ENCODE data around the gene TIGAR.

TIGAR gene

GRCh38 chr12:4378772-4379171, 57.8 kb downstream of the TIGAR start:
- DNase-seq (ENCODE audit: low read depth): no peak

GRCh38 chr12:4379405-4379804, 58.4 kb downstream of the TIGAR start, which contains the start of gene FGF23:
Gene FGF23 (minus strand): TSS chr12:4379712. CDS start chr12:4379582, 130 bp downstream.
- DNase-seq (ENCODE audit: low read depth): no peak

GRCh38 chr12:4380332-4380731, 59.3 kb downstream of the TIGAR start:
- no peak for DNase-seq (ENCODE audit: low read depth)

DNA sequence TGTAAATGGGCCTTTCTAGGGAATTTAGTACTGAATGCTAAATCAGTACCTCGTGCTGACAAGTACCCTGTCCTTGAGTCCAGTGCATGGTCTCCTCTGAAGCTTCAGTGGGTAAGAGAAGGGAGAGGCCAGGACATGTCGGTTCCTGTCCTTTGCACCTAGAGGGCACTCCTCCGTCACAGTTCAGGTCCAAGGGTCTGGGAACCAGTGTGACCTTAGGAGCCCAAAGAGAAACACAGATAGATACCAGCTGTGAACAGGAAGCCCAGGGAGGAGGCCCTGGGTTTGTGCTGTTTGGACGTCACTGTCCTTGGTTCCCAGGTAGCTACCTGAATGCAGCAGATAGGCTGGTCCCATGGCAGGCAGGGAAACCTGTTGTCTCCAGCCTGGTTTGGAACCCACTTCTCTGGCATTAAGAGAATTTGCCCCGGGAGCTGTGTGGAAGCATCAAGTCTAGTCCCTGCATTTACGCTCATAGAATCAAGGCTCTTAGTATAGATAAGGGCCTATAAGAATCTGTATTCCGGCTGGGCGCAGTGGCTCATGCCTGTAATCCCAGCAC, 62.4 kb downstream of the TIGAR start:
- DNase-seq (ENCODE audit: low read depth): no peak

DNA sequence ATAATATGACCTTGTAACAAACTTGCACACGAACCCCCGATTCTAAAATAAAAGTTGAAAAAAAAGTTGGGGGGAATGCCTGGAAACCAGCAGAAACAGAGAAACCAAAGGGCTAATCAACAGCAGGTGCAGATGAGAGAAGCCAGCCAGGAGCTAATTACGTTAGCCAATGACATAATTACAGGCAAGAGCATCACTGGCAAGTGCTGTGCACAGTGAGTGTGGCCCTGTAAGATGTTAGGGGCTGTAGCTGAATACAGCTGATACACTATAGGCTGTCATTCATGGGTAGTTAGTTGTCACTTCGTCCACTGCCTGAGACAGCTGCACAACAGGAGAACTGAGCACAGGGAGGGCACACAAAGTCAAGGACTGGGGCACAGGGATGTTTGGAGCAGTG, 65.8 kb downstream of the TIGAR start:
- no peak for DNase-seq (ENCODE audit: low read depth)

DNA sequence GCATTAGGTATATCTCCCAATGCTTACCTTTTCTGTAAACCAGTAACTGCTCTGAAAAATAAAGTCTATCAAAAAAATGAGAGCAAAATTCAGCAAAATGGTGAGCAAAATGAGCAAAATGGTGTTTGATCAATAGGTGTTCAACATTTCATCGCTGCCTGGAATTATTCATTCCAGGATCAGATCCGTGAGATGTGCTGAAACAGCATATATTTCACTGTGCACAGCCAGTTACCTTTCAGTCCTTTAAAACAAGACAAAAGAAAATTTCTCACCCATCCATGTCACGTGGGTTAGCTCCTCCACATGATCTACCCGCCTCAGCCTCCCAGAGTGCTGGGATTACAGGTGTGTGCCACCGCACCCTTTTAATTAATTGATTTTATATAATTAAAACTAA, 66.6 kb downstream of the TIGAR start:
- DNase-seq (ENCODE audit: low read depth): no peak

- no peak for DNase-seq (ENCODE audit: low read depth)
These were observed 67.0 kb downstream of the TIGAR start for GRCh38 chr12:4388032-4388431.

GRCh38 chr12:4388662-4389061, 67.6 kb downstream of the TIGAR start:
- DNase-seq (ENCODE audit: low read depth): no peak

DNA sequence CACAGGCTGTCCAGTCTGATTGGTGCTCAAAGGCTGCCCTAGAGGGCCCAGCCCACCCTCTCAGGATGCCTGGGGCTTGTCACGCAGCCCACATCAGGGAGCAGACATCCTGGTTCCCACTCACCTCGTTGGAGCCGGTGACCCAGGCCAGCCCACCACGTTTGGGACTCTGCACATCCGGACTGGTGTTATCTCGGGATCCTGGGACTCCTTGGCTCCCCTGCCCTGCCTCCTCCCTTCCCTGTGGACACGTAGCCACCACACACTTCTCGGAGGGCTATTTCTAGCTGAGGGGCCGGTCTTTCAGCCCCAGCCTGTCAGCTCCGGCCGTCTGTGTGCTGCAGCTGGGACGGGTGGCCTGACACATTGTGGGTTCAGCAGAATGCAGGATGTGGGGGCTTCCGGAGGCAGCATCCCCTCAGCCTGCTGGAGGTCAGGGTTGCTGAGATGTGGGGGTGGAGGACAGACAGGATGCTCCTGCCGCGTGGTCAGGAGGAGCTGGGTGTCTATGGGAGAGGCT, 71.3 kb downstream of the TIGAR start:
- DNase-seq (ENCODE audit: low read depth): no peak

GRCh38 chr12:4393211-4393610, 72.2 kb downstream of the TIGAR start:
- DNase-seq (ENCODE audit: low read depth): no peak

- DNase-seq (ENCODE audit: low read depth): no peak
These were observed 74.8 kb downstream of the TIGAR start for GRCh38 chr12:4395818-4396217.

GRCh38 chr12:4401117-4401516, 80.1 kb downstream of the TIGAR start:
- DNase-seq (ENCODE audit: low read depth): no peak

DNA sequence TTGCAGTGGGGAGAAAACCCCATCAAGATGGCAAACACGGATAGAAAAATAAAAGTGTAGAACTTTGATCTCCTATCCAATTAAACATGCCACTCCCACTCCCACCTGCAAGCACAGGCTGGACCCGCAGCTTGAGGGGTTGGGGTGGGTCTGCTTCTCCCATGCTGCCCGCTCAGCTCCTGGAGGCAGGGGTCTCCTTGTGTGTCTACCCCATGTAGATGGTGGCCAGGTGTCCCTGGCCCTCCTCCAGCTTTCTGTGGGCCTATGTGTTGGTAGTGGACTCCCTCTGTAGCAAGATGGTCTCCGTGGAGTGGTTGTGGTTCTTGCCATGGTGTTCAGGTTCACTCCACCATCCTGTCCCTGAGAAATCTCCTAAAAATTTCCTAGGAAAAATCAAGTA, 82.0 kb downstream of the TIGAR start:
- DNase-seq (ENCODE audit: low read depth): no peak

Measured in stimulated activated CD8-positive, alpha-beta memory T cell treated with anti-CD3 and anti-CD28 coated beads, Interleukin-15, amount 100 ng/mL, for 1 hour (primary cell).